ENCODE results near the gene RNF167. TPM values are rescaled to one million over a fixed set of nuclear protein-coding genes. Genes with fewer than 3 reads are reported as not detected.

Gene RNF167
- total RNA-seq, 2 donors from 2014 or later = 23.1 to 37.6 TPM

DNA sequence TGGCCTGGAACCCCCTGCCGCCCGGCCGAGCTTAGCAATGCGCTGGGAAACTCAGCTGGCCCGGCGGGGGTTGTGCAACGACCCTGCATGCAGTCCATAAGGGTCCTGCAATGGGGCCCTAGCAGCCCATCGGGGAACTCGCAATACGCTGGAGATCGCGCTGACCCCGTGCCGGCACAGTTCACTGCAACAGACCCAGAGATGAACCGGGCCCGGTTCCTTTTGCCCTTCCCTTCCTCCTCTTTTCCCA is 597 bp upstream of the RNF167 start:
- ATAC-seq = no peak

DNA sequence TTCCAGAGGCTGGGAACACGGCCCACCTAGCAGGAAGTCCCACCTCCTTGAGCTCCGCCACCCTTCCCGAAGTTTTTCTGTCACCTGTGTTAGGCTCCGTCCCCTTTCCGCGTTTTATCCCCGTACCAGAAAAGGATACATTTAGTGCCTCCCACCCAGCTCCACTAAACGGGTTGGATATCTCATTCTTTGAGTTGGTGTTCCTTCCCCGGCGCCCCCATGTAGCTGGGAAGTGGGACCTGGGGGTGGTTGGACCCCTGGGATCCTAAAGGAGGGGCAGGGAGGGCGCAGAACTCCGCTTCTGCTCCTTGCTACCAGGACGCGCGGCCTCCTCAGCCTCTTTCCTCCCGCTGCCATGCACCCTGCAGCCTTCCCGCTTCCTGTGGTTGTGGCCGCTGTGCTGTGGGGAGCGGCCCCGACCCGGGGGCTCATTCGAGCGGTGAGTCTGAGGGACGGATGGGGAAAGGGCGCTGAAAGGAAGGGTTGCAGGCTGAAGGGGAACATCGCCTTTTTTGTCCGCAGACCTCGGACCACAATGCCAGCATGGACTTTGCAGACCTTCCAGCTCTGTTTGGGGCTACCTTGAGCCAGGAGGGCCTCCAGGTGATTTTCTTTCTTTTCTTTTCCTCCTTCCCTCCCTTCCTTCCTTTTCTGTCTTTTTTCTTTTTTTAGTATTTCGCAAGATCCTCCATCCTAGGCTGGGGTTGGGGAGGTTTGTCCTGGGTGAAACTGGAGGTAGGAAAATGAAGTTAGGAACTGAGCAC is 669 bp downstream of the RNF167 start:
- DNase-seq (peak; percentile 83 to 92 (median 90)), ATAC-seq (peak; percentile 74)
- peak overlapping the region; percentile 82 to 94 (median 91) for H3K27ac ChIP-seq
- peak overlapping the region; percentile 78 to 92 for H3K4me3 ChIP-seq
- peaks cover 36% of the 10 kb centered on the region for H3K4me1 ChIP-seq
- intact Hi-C loops (cut with DNase I) = no loop called here
- WGBS, 2 donors = 0 to 2% methylated on average over 23 to 29 of the region's 29 CpGs
- H3K27me3 ChIP-seq = no peaks in the 10 kb centered on the region
- peaks cover 0 to 13% of the 10 kb centered on the region in 2 donors for H3K36me3 ChIP-seq (replicated peaks in 1 of 2; ENCODE audit: insufficient read depth in 1 of 2, low read depth in 2 of 2)
- H3K9me3 ChIP-seq = no peaks in the 10 kb centered on the region
- TF ChIP-seq, protein P1, sequence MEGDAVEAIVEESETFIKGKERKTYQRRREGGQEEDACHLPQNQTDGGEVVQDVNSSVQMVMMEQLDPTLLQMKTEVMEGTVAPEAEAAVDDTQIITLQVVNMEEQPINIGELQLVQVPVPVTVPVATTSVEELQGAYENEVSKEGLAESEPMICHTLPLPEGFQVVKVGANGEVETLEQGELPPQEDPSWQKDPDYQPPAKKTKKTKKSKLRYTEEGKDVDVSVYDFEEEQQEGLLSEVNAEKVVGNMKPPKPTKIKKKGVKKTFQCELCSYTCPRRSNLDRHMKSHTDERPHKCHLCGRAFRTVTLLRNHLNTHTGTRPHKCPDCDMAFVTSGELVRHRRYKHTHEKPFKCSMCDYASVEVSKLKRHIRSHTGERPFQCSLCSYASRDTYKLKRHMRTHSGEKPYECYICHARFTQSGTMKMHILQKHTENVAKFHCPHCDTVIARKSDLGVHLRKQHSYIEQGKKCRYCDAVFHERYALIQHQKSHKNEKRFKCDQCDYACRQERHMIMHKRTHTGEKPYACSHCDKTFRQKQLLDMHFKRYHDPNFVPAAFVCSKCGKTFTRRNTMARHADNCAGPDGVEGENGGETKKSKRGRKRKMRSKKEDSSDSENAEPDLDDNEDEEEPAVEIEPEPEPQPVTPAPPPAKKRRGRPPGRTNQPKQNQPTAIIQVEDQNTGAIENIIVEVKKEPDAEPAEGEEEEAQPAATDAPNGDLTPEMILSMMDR (IDR thresholded peaks at IDR 0.05) = no peak
- peak in 1 of 3 donors; percentile 14 for TF ChIP-seq POLR2A (IDR thresholded peaks at IDR 0.05)

More for the DNA sequence above, 597 bp upstream of the RNF167 start:
- peaks cover 25% of the 10 kb centered on the region for H3K4me1 ChIP-seq
- peaks cover 0 to 13% of the 10 kb centered on the region in 2 donors for H3K36me3 ChIP-seq (replicated peaks in 1 of 2; ENCODE audit: insufficient read depth in 1 of 2, low read depth in 2 of 2)
- 0% methylated on average over 7 to 16 of the region's 16 CpGs for WGBS, 2 donors
- H3K27me3 ChIP-seq = no peaks in the 10 kb centered on the region
- no peaks in the 10 kb centered on the region for H3K9me3 ChIP-seq
- peak overlapping the region; percentile 78 to 92 for H3K4me3 ChIP-seq
- TF ChIP-seq, protein P1 (IDR thresholded peaks at IDR 0.05) = no peak
- no peak for TF ChIP-seq POLR2A (IDR thresholded peaks at IDR 0.05)
- intact Hi-C loops (cut with DNase I) = no loop called here
- H3K27ac ChIP-seq = peak overlapping the region; percentile 82 to 94 (median 91)
- DNase-seq = no peak

DNA sequence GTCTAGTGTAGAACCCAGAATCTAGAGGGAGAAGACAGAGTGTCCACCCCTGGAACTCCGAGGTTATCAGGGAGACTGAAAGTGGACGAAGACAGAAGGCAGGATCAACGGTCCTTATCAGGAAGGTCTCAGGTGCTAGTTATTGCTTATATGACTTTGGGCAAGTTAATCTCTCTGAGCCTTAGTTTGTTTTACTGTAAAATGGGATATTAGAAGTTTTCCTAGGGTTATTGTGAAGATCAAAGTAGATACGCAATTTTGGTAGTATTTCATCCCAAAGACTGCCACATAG is 1.2 kb downstream of the RNF167 start:
- Histone ChIP-seq H3K4me3 (peak overlapping the region; percentile 78 to 92), H3K27me3 (no peaks in the 10 kb centered on the region), H3K4me1 (peaks cover 41% of the 10 kb centered on the region), H3K9me3 (no peaks in the 10 kb centered on the region), H3K27ac (peak overlapping the region in 3 of 4 donors; percentile 90 to 94 (median 92)), H3K36me3 (replicated peaks in 1 of 2; ENCODE audit: insufficient read depth in 1 of 2, low read depth in 2 of 2) (peaks cover 0 to 13% of the 10 kb centered on the region in 2 donors)
- no peak for ATAC-seq
- no peak for TF ChIP-seq POLR2A (IDR thresholded peaks at IDR 0.05)
- TF ChIP-seq, protein P1 (IDR thresholded peaks at IDR 0.05) = no peak
- DNase-seq = no peak
- WGBS, 2 donors = 14 to 20% methylated on average over 4 of the region's 4 CpGs
- intact Hi-C loops (cut with DNase I) = no loop called here

DNA sequence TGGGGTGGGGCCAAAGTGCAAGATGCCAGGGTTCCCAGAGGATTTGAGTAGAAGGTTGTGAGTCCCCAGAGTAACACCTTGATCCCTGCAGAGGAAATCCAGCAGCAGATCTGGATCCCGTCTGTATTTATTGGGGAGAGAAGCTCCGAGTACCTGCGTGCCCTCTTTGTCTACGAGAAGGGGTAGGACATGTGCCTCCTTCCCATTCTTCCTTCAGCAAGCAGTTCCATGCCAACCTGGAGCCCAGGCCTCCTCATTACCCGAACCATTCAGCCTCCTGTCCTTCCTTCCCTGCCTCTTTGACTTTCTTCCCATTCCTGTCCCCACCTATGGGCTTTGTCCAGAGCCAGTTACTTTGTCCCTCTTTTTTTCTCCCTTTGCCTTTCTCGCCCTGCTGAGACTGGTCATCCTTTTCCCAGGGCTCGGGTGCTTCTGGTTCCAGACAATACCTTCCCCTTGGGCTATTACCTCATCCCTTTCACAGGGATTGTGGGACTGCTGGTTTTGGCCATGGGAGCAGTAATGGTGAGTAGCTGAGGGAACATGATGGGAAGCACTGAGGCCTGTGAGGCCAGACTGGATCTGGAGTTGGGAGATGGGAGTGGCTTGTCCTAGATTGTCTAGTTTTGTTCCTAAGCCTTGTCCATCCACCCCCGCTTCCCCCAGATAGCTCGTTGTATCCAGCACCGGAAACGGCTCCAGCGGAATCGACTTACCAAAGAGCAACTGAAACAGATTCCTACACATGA is 2.9 kb downstream of the RNF167 start:
- Histone ChIP-seq H3K4me3 (no peak overlapping the region), H3K27ac (no peak overlapping the region)
- intact Hi-C loops (cut with DNase I) = no loop called here

More for the DNA sequence above, 2.9 kb downstream of the RNF167 start:
- TF ChIP-seq, protein P1 (IDR thresholded peaks at IDR 0.05) = no peak
- no peak for TF ChIP-seq POLR2A (IDR thresholded peaks at IDR 0.05)
- H3K36me3 ChIP-seq (replicated peaks in 1 of 2; ENCODE audit: insufficient read depth in 1 of 2, low read depth in 2 of 2) = peaks cover 0 to 7% of the 10 kb centered on the region in 2 donors
- ATAC-seq (no peak), DNase-seq (no peak)
- WGBS, 2 donors = 77 to 82% methylated on average over 13 of the region's 13 CpGs
- no peaks in the 10 kb centered on the region for H3K27me3 ChIP-seq
- peaks cover 50% of the 10 kb centered on the region for H3K4me1 ChIP-seq
- no peaks in the 10 kb centered on the region for H3K9me3 ChIP-seq
